ENCODE measurements around the gene MED12L.

Gene MED12L

DNA sequence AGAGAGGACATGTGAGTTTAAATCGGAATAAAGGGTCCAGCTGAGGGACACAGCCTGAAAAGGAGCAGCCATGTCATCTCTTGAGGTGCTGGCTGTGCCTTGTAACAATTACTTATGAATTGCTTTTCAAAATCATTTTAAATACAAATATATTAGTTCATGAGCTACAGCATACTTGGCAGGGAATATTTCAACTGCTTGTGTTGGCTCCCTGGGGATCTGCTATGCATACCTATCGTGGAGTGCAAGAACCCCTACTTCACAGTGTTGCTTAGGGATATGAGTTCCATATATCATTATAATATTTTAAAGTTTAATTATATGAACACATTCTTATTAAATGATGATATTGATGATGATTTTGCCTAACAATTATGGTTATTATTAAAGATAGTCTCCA lies 212.0 kb downstream of the MED12L start:
- DNase-seq (ENCODE audit: low read depth in 2 of 2), result no peak

- no peak for DNase-seq (ENCODE audit: low read depth in 2 of 2)
Measured at GRCh38 chr3:151299006-151299405, 213.5 kb downstream of the MED12L start.

DNA sequence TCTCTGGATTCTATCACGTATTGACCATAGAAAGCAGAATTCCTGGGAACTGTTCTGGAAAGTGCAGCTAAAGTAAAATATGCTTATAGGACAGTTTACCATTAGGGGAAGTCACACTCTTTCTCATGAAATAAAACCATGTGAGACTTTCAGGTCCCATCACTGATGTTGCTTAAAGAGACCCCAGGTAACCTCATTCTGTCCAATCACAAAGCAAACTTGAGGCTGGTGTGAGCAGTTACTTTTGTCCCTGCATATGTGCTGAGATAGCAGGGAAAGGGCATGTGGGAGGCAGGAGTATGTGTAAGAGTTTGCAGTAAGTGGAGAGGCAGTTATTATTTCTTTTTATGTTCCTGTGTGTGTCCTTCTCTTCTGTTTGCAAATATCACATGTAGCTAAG lies 215.1 kb downstream of the MED12L start:
- no peak for DNase-seq (ENCODE audit: low read depth in 2 of 2)

- no peak for DNase-seq (ENCODE audit: low read depth in 2 of 2)
Measured at GRCh38 chr3:151301787-151302186, 216.3 kb downstream of the MED12L start.

- no peak for DNase-seq (ENCODE audit: low read depth in 2 of 2)
Measured at GRCh38 chr3:151303751-151304150, 218.3 kb downstream of the MED12L start.

GRCh38 chr3:151305060-151305774 lies 219.8 kb downstream of the MED12L start:
- peak in 1 of 2 experiments; percentile 15 for DNase-seq (ENCODE audit: low read depth in 2 of 2)

- no peak for DNase-seq (ENCODE audit: low read depth in 2 of 2)
Measured at GRCh38 chr3:151305775-151306151, 220.3 kb downstream of the MED12L start.

DNA sequence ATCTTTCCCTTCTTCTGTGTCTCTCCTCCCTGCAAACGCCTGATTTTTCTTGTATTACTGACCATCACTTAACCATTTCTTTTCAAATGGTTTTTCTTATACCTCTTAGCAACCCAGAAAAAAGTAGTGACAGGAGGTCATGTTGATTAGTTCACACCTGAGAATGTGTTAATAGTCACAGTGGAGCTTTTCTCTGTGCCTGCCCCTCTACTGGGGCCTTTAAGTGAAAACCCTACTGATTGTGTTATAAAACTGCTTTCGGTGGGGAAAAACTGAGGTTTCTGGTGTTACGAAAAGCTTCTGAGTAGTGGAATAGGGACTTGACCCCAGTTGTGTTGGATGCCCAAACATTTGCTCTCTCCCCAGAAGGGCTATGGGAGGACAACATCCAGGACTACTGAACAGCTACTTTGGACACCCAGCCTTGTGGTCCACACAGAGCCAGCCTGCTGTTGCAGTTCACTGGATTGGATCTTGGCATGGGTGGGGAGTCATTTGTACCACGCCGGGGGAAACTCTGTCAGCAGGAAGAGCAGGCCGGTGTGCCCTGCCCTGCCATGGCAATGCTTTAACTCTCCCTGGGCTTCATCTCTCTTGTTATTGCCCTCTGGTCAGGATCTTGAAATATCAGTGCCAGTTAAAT lies 220.8 kb downstream of the MED12L start:
- DNase-seq (ENCODE audit: low read depth in 2 of 2), result no peak

DNA sequence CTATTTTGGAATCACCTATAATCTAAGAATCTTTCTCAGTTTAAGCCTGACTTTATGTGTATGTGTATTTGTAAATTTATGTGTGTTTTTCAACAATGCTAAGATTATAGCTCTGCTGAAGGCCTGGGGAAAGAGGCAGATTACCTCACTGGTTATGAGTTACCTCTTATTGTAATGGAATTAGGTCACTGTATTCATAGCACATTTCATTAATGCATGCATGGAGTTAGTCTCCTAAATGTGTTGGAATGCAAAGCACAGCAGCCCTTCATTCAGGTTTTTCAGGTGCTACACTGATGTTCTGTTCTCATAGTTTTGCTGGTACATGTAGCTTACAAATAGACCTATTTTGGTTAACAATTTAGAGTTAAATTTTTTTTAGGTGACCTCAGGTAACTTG lies 221.7 kb downstream of the MED12L start:
- no peak for DNase-seq (ENCODE audit: low read depth in 2 of 2)

DNA sequence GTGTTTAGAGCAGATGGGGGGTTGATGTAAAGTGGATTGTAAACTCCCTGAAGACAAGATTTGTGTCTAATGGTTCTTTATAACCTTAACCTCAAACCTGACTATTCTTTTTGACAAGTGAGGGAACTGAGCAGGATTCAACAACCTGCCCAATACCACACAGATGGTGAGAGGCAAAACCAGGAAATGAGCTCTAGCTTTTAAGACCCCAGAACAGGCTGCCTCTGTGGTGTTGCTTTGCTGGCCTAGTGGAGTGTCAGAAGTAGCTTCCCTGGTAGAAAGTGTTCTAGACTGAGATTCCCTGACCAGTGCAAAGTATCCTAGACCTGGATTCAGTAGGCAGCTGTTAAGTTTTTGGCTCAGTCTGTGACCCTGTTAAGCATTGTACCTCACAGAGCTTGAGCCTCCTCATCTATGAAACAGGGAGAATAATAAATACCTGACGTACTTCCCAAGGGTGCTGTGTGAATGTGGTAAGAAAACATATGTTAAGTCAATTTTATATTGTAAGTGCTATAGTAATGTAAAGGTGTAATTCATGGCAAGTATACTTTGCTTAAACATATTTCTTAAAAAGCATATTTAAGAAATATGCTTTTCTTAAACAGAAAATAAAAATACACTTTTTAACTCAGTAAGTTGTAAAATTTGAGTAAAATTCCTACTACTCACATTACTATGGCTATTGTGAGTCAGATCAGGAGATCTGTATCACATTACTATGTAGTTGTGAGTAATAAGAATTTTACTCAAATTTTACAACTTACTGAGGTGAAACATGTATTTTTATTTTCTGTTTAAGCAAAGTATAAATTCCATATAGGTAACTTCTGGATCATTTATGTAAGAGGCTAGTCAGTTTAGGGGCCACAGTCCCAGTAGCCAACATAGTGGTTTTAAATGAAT lies 222.4 kb downstream of the MED12L start:
- DNase-seq (ENCODE audit: low read depth in 2 of 2), result no peak

DNA sequence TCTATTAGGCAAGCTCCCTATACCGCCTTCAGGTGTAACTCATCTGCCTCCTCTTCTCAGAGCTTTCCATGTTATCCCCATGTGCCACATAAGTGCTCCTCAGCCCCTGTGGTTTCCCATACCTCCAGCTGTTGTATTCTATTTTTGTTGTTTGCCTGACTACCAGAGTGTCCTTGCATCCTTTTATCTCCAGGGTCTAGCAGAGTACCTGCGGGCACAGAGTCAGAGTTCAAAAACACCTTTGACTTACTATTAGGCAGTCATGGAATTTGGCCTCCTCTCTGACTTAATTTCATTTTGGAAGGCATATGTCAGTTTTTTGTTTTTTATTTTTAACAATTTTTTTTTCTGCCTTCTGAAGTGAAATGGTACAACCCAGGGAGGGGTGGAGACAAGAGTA lies 224.1 kb downstream of the MED12L start:
- no peak for DNase-seq (ENCODE audit: low read depth in 2 of 2)

DNA sequence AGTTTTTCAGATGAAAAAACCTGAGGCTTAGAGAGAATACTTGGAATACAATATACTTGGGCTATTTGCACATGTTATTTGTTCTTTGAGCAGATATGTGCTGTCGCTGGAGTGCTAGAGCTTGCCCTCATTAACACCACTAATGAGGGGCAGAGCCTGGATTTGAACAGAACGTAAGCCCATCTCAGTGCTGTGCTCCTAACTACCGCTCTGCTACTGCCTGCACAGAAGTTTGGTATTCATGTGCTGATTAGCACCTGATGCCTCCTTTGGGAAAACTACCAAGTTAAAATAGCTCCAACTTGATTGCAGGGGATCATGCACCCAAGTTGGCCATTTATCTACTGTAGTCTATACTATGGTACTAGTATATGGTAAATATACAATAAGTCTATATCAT lies 227.5 kb downstream of the MED12L start:
- no peak for DNase-seq (ENCODE audit: low read depth in 2 of 2)

GRCh38 chr3:151314137-151314536 lies 228.7 kb downstream of the MED12L start:
- no peak for DNase-seq (ENCODE audit: low read depth in 2 of 2)

DNA sequence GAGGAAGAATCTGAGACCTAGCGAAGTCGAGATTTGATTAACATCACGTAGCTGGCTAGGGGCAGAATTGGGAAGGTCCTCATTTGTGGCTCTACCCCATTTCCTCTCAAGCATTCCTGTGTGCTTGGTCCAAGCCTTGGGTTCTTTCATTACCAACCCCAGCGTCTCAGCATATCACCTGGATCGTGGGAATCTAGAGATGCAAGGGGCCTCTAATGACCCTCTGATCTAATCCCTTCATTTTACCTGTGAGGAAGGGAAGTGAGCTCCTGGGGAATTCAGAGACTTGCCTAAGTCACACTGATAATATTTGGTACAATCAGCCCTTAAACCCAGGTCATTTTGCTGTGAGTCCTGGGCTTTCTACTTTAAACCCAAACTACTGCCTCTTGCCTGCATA lies 229.1 kb downstream of the MED12L start:
- DNase-seq (ENCODE audit: low read depth in 2 of 2), result no peak

- no peak for DNase-seq (ENCODE audit: low read depth in 2 of 2)
Measured at GRCh38 chr3:151315136-151315535, 229.7 kb downstream of the MED12L start.

- no peak for DNase-seq (ENCODE audit: low read depth in 2 of 2)
Measured at GRCh38 chr3:151315846-151316245, 230.4 kb downstream of the MED12L start.

- peak in 1 of 2 experiments; percentile 20 for DNase-seq (ENCODE audit: low read depth in 2 of 2)
Measured at GRCh38 chr3:151316267-151316991, 231.0 kb downstream of the MED12L start, which contains the start of gene GPR87. Gene GPR87 (minus strand): TSS chr3:151316820. CDS start chr3:151300100, 16,720 bp downstream.

DNA sequence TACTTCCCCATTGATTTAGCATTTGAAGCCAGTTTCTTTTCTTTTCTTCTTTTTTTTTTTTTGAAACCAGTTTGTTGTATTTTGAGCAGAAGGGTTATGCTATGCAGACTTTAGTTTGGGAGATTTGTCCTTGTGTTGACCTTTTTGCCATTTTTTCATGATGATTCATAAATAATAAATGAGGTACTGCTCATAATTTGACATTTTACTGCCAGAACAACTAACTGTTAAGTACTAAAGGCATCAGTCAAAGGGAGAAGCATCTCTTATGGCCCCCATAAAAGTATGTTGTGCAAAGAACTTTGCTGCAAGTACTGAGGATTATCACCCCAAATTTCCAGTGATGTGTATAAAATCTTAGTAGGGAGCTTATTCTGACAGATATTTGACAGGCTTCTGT lies 232.8 kb downstream of the MED12L start:
- DNase-seq (ENCODE audit: low read depth in 2 of 2), result no peak

- no peak for DNase-seq (ENCODE audit: low read depth in 2 of 2)
Measured at GRCh38 chr3:151318991-151319390, 233.5 kb downstream of the MED12L start.

DNA sequence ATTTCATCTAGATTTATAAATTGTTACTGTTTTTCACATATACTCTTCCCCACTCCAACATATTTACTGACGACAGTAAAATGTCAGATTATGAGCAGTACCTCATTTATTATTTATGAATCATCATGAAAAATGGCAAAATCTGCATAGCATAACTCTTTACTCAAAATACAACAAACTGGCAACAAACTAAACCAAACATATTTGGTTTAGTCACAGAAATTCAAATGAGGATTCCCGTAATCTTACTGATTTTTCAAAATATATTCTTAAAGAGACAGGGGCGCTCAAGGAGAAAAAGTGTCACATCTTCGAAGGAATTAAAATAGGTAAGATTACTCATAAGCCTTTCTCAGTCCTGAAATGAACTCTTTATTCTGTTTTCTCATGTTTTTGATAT lies 234.2 kb downstream of the MED12L start:
- DNase-seq (ENCODE audit: low read depth in 2 of 2), result no peak

DNA sequence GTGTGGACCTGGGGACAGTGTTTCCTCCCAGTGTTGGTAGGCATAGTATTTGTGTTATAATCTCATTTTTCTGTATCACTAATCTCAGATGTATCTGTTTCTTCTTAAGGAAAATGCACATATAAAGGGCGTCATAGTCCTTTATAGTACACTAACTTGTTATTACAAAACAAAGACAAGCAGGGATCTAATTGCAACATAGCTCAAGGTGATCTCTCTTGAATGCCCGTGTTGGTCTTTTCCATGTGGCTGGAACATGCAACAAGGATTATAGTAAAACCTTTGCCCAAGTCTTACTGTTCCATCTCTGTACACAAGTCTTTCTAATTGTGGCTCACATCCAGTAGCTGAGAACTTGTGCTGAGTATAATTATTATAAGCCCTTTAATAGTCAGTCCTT lies 234.7 kb downstream of the MED12L start:
- DNase-seq (ENCODE audit: low read depth in 2 of 2), result no peak

DNA sequence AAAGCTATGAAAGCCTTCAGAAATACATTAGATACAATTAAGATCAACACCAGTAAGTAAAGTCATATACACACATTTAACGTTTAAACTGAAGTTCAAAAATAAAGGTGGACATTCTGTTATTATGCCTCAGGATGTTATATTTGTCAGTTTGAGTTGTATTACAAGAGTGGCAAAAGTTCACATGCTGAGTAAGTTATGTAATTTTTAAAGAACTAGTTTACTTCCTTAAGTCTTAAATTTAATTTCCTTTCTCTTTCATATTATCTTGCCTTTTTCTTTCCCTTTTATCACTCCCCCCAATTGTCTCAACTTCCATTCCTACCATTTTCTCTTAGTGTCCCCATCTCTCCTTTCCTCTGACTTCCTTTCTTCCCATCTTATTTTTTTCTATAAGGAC lies 236.1 kb downstream of the MED12L start:
- DNase-seq (ENCODE audit: low read depth in 2 of 2), result no peak

Data from stimulated activated CD4-positive, alpha-beta T cell treated with anti-CD3 and anti-CD28 coated beads, Interleukin-12 subunit alpha, Interleukin-12 subunit beta, amount 100 ng/mL, for 24 hours (primary cell).